HL-60/S4 treated with phorbol 12-myristate 13-acetate at 8.2 ng/mL for 4 days and 3 days (cell line): ENCODE measurements around the gene FGFR3.

ENCODE experiments used
- in situ Hi-C: fragments of 300-500 bp; cut with MboI; formaldehyde crosslinking; loops from 2 replicates; pipeline ENCODE4 v1.15.0; 2022; ENCODE audit warnings: low sequenced_read_pairs

FGFR3 gene

GRCh38 chr4:1801286-1801958 is 8.3 kb downstream of the FGFR3 start:
- in situ Hi-C loops, result no loop called here

GRCh38 chr4:1802151-1802715 is 9.1 kb downstream of the FGFR3 start:
- in situ Hi-C loops, result no loop called here

GRCh38 chr4:1802720-1803522 is 9.8 kb downstream of the FGFR3 start:
- in situ Hi-C loops, result no loop called here

GRCh38 chr4:1803523-1804423 is 10.7 kb downstream of the FGFR3 start:
- in situ Hi-C loops, result no loop called here

- in situ Hi-C loops, result no loop called here
These were observed 11.8 kb downstream of the FGFR3 start for GRCh38 chr4:1804638-1805492.

GRCh38 chr4:1805493-1806222 is 12.6 kb downstream of the FGFR3 start:
- in situ Hi-C loops, result no loop called here

GRCh38 chr4:1806223-1806564 is 13.1 kb downstream of the FGFR3 start:
- in situ Hi-C loops, result no loop called here

GRCh38 chr4:1806596-1807331 is 13.7 kb downstream of the FGFR3 start:
- in situ Hi-C loops, result no loop called here

GRCh38 chr4:1807332-1807777 is 14.3 kb downstream of the FGFR3 start:
- in situ Hi-C loops, result no loop called here

- in situ Hi-C loops, result no loop called here
These were observed 15.3 kb downstream of the FGFR3 start for GRCh38 chr4:1808396-1808795.

GRCh38 chr4:1808851-1809753 is 16.0 kb downstream of the FGFR3 start:
- in situ Hi-C loops, result no loop called here

GRCh38 chr4:1809754-1810502 is 16.8 kb downstream of the FGFR3 start:
- in situ Hi-C loops, result no loop called here

GRCh38 chr4:1810765-1811164 is 17.7 kb downstream of the FGFR3 start:
- in situ Hi-C loops, result no loop called here

GRCh38 chr4:1812720-1813119 is 19.6 kb downstream of the FGFR3 start:
- in situ Hi-C loops, result no loop called here

- in situ Hi-C loops, result no loop called here
These were observed 20.1 kb downstream of the FGFR3 start for GRCh38 chr4:1813231-1813630.

- in situ Hi-C loops, result no loop called here
These were observed 20.8 kb downstream of the FGFR3 start for GRCh38 chr4:1813915-1814314.

- in situ Hi-C loops, result no loop called here
These were observed 21.4 kb downstream of the FGFR3 start for GRCh38 chr4:1814453-1814852.
